Fibroblast of lung (primary cell): Measurements from ENCODE around the gene ATP5F1D. TPM values are rescaled to one million over a fixed set of nuclear protein-coding genes. Genes with fewer than 3 reads are reported as not detected.

Experiments
- DNase-seq, 2 donors: peaks; one replicate each; pipeline versions ENCODE4 v3.0.0 to v3.0.0-alpha.2; 2010; ENCODE audit warnings: low read depth in 2 of 2
- H2AFZ ChIP-seq: 2 replicates; pipeline ENCODE4 v1.5.1; 2012; ENCODE audit warnings: low read length, control low read depth, inconsistent platforms
- H3K27ac ChIP-seq: 2 replicates; pipeline ENCODE4 v1.5.1; 2011; ENCODE audit warnings: low read length, control low read depth; ENCODE audit not compliant: insufficient read depth
- H3K27me3 ChIP-seq: 2 replicates; pipeline ENCODE4 v1.5.1; 2011; ENCODE audit warnings: mild to moderate bottlenecking, low read length; ENCODE audit not compliant: control insufficient read depth, insufficient read depth
- H3K36me3 ChIP-seq: 2 replicates; pipeline ENCODE4 v1.5.1; 2011; ENCODE audit warnings: low read length; ENCODE audit not compliant: control insufficient read depth, insufficient read depth
- H3K4me1 ChIP-seq: 2 replicates; pipeline ENCODE4 v1.5.1; 2011; ENCODE audit warnings: low read length; ENCODE audit not compliant: control insufficient read depth, insufficient read depth; ENCODE audit errors: extremely low read depth
- H3K4me2 ChIP-seq: 2 replicates; pipeline ENCODE4 v1.5.1; 2011; ENCODE audit warnings: low read length, control low read depth; ENCODE audit not compliant: insufficient read depth; ENCODE audit errors: extremely low read depth
- H3K4me3 ChIP-seq, 4 experiments: fragments of 200-600 bp in 1 of 4; sonication (generic) in 1 of 4; replicated peaks in 1 of 4; 2 replicates each; pipeline ENCODE4 v1.5.1; 2011 to 2016; ENCODE audit warnings: low read length in 4 of 4, low read depth in 3 of 4, mild to moderate bottlenecking in 3 of 4, control low read depth in 2 of 4, inconsistent platforms in 1 of 4, mixed read lengths in 1 of 4; ENCODE audit not compliant: insufficient read depth in 1 of 4; ENCODE audit errors: control extremely low read depth in 1 of 4
- H3K79me2 ChIP-seq: 2 replicates; pipeline ENCODE4 v1.5.1; 2012; ENCODE audit warnings: mild to moderate bottlenecking, low read length, inconsistent platforms; ENCODE audit not compliant: control insufficient read depth, insufficient read depth
- H3K9ac ChIP-seq: 2 replicates; pipeline ENCODE4 v1.5.1; 2011; ENCODE audit warnings: mild to moderate bottlenecking, low read length, control low read depth; ENCODE audit not compliant: insufficient read depth
- H3K9me3 ChIP-seq: 2 replicates; pipeline ENCODE4 v1.5.1; 2012; ENCODE audit warnings: low read depth, low read length; ENCODE audit not compliant: control insufficient read depth, insufficient read depth
- H4K20me1 ChIP-seq: 2 replicates; pipeline ENCODE4 v1.5.1; 2011; ENCODE audit warnings: low read length; ENCODE audit not compliant: control insufficient read depth, insufficient read depth; ENCODE audit errors: extremely low read depth
- CTCF ChIP-seq, 2 donors: IDR thresholded peaks in 1 of 2; conservative IDR thresholded peaks in 1 of 2; 1 replicate in 1 of 2; 2 replicates in 1 of 2; pipeline ENCODE4 v1.5.1; 2011 to 2012; ENCODE audit warnings: low read length in 2 of 2, control low read depth in 1 of 2, inconsistent platforms in 1 of 2, low read depth in 1 of 2, mild to moderate bottlenecking in 1 of 2
- EZH2 ChIP-seq: IDR thresholded peaks from 2 replicates; pipeline ENCODE4 v1.5.1; 2012; ENCODE audit warnings: low read length, control low read depth, mild to moderate bottlenecking; ENCODE audit errors: missing control alignments
- polyA plus RNA-seq, 2 donors: library from polyadenylated mRNA; depleted of rRNA in 1 of 2; stranded (reverse) in 1 of 2; unstranded in 1 of 2; fragments of >200 nt; gene quantifications; 2 replicates each; pipeline ENCODE4 v1.2.1, GENCODE V29; 2011 to 2012; ENCODE audit warnings: missing spikeins in 1 of 2
- total RNA-seq: library from RNA; depleted of rRNA; stranded (reverse); fragments of >200 nt; gene quantifications from 2 replicates; pipeline ENCODE4 v1.2.1, GENCODE V29; 2014

The ATP5F1D gene
- total and polyA plus RNA-seq, 2 donors (not counting 1 experiment from before 2014, with no cell fraction given), result 20.5 to 53.8 TPM

- H4K20me1 ChIP-seq, result no peaks in the 10 kb centered on the region
- H3K9me3 ChIP-seq, result no peaks in the 10 kb centered on the region
- no peaks in the 10 kb centered on the region for H3K27me3 ChIP-seq
- H2AFZ ChIP-seq, result no peak overlapping the region
- H3K9ac ChIP-seq, result peak overlapping the region; percentile 13
- H3K4me2 ChIP-seq, result peak overlapping the region; percentile 19
- no peak overlapping the region for H3K4me3 ChIP-seq
- peaks cover 57% of the 10 kb centered on the region for H3K4me1 ChIP-seq
- H3K36me3 ChIP-seq, result peaks cover 6% of the 10 kb centered on the region
- H3K79me2 ChIP-seq, result peaks cover 8% of the 10 kb centered on the region
- TF ChIP-seq CTCF (conservative IDR thresholded peaks at IDR 0.05 in 1 of 2, IDR thresholded peaks at IDR 0.05 in 1 of 2; ENCODE audit: low read depth in 1 of 2, low read length in 2 of 2) (no peak), EZH2 (no peak)
- H3K27ac ChIP-seq, result peak overlapping the region; percentile 95
- no peak for DNase-seq
These were observed 21.1 kb downstream of the ATP5F1D start for GRCh38 chr19:1262623-1263123.

- TF ChIP-seq CTCF (conservative IDR thresholded peaks at IDR 0.05 in 1 of 2, IDR thresholded peaks at IDR 0.05 in 1 of 2; ENCODE audit: low read depth in 1 of 2, low read length in 2 of 2) (no peak), EZH2 (no peak)
- H3K4me1 ChIP-seq, result peaks cover 56% of the 10 kb centered on the region
These were observed 21.6 kb downstream of the ATP5F1D start for GRCh38 chr19:1263188-1263587.

GRCh38 chr19:1264801-1265614 is 23.5 kb downstream of the ATP5F1D start:
- peak overlapping the region; percentile 36 for H3K9ac ChIP-seq
- H4K20me1 ChIP-seq, result no peaks in the 10 kb centered on the region
- H3K27ac ChIP-seq, result peak overlapping the region; percentile 96
- no peak overlapping the region for H3K4me3 ChIP-seq
- peaks cover 50% of the 10 kb centered on the region for H3K4me1 ChIP-seq
- no peaks in the 10 kb centered on the region for H3K9me3 ChIP-seq
- H3K79me2 ChIP-seq, result peaks cover 8% of the 10 kb centered on the region
- no peaks in the 10 kb centered on the region for H3K36me3 ChIP-seq
- no peaks in the 10 kb centered on the region for H3K27me3 ChIP-seq
- no peak overlapping the region for H2AFZ ChIP-seq
- no peak for TF ChIP-seq CTCF (conservative IDR thresholded peaks at IDR 0.05 in 1 of 2, IDR thresholded peaks at IDR 0.05 in 1 of 2; ENCODE audit: low read depth in 1 of 2, low read length in 2 of 2)
- no peak for TF ChIP-seq EZH2
- peak; percentile 87 to 89 for DNase-seq
- H3K4me2 ChIP-seq, result peak overlapping the region; percentile 66

More at GRCh38 chr19:1263188-1263587, 21.6 kb downstream of the ATP5F1D start:
- no peaks in the 10 kb centered on the region for H3K27me3 ChIP-seq
- H4K20me1 ChIP-seq, result no peaks in the 10 kb centered on the region
- peak overlapping the region; percentile 95 for H3K27ac ChIP-seq
- no peak for DNase-seq
- H3K79me2 ChIP-seq, result peaks cover 4% of the 10 kb centered on the region
- H3K4me3 ChIP-seq, result no peak overlapping the region
- H3K9ac ChIP-seq, result no peak overlapping the region
- no peak overlapping the region for H2AFZ ChIP-seq
- H3K36me3 ChIP-seq, result peaks cover 3% of the 10 kb centered on the region
- H3K9me3 ChIP-seq, result no peaks in the 10 kb centered on the region
- no peak overlapping the region for H3K4me2 ChIP-seq
